ENCODE data around the gene KRTAP3-3. TPM values are rescaled to one million over a fixed set of nuclear protein-coding genes. Genes with fewer than 3 reads are reported as not detected.
"Not testable (repeated sequence)": the region's sequence is repeated elsewhere in the genome, so short reads cannot be mapped to it uniquely, and the experiment has no call there.

The KRTAP3-3 gene
- total RNA-seq (2014; rRNA removed; shearing (Covaris generic)): not detected in 2 replicates

DNA sequence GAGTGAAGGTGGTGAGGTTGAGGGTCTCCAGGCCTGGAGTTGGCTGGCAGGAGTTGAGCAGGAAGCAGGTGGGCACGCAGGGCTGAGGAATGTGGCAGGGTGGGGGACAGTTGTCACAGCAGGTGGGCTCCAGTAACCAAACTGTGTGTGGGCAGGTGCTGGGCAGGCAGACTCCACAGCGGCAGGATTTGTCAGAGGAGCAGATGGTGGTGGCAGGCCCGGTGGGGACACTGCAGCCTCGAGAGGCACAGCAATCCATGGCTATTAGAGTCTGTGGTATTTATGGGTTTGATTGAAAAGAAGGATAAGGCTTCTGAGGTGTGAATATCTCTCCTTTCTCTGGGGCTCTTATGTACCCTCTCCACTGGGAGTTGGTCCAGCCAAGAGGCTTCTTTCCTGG, at the start of gene KRTAP3-3:
Gene KRTAP3-3, minus strand, starts transcription at position 326 of the 400 bp plus-strand sequence. Its CDS starts 67 bp downstream, at position 259.
- DNase-seq (ENCODE audit: low spot score): no peak

DNA sequence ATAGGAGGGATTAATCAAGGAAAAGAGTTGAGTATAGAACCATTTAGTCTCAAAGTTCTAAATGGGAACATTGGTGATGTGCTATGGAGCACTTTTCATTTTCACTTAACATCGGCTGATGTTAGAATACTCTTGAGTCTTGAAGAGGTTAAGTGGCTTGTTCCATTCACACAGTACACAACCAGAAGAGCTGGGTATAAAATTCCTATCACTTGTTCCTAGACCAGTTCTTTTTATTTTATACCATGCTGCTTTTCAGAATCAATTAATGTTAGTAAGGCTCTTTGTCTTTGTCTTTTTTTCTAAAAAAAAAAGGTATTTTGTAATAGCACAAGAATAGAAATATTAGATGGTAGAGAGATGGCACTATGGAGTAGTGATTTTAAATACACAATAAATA, 49.0 kb upstream of the KRTAP3-3 start:
- no peak for DNase-seq (ENCODE audit: low spot score)

DNA sequence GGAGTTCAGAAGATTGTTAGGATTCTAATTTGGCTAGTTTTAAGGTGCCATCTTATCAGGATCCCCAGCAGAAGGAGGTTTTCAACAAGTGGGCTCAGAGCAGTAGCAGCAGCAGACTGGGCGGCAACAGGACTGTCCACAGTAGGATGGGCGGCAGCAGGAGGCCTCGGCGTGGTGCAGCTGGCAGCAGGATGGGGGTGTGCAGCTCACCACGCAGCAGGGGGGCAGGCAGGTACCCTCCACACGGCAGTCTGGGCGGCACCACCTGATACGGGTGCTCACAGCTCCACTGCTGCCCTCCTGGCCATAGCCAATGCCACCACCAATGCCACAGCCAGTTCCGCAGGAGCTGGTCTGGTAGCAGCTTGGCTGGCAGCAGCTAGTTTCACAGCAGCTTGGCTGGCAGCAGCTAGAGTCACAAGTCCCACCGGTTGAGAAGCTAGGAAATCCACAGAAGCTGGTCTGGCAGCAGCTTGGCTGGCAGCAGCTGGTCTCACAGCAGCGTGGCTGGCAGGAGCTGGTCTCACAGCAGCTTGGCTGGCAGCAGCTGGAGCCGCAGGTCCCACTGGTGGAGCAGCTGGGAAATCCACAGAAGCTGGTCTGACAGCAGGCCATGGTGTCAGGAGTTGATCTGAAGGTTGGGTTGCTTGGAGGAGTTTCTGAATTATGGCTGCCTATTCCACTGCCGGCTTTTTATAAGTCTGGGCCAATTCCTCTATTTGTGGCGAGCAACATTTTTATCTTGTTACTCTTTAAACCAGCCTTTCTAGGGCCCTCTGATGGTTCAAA, 47.0 kb upstream of the KRTAP3-3 start, which contains the start of gene KRTAP1-1:
Gene KRTAP1-1, minus strand, starts transcription at position 668 of the 789 bp plus-strand sequence. Its CDS starts 53 bp downstream, at position 615.
- DNase-seq (ENCODE audit: low spot score): not testable (repeated sequence)

DNA sequence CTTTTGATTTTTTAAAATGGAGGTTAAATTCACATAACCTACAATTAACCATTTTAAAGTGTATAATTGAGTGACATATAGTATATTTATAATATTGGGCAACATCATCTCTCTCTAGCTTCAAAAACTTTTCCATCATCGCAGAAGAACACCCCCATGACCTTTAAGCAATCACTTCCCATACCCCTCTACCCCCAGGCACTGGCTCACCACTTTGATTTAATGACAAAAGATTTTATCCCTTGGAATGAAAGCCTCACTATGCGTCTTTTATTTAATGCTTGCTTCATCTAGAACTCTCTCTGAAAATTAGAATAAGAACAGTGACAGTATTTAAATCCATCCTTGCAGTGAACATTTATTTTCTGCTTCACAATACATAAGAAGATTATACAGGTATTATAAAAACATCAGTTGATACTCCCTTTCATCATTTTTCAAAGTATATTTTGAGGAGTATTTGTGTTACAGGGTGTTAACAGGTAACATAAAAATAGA, 43.9 kb upstream of the KRTAP3-3 start:
- DNase-seq (ENCODE audit: low spot score): no peak

DNA sequence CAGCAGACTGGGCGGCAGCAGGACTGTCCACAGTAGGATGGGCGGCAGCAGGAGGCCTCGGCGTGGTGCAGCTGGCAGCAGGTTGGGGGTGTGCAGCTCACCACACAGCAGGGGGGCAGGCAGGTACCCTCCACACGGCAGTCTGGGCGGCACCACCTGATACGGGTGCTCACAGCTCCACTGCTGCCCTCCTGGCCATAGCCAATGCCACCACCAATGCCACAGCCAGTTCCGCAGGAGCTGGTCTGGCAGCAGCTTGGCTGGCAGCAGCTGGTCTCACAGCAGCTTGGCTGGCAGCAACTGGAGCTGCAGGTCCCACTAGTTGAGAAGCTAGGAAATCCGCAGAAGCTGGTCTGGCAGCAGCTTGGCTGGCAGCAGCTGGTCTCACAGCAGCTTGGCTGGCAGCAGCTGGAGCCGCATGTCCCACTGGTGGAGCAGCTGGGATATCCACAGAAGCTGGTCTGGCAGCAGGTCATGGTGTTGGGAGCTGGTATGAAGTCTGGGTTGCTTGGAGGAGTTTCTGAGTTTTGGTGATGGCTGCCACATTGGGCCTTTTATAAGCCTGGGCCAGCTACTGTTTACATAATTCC, 40.5 kb upstream of the KRTAP3-3 start, which contains the start of gene KRTAP1-3:
Gene KRTAP1-3, minus strand, starts transcription at position 529 of the 590 bp plus-strand sequence. Its CDS starts 53 bp downstream, at position 476.
- not testable (repeated sequence) for DNase-seq (ENCODE audit: low spot score)

DNA sequence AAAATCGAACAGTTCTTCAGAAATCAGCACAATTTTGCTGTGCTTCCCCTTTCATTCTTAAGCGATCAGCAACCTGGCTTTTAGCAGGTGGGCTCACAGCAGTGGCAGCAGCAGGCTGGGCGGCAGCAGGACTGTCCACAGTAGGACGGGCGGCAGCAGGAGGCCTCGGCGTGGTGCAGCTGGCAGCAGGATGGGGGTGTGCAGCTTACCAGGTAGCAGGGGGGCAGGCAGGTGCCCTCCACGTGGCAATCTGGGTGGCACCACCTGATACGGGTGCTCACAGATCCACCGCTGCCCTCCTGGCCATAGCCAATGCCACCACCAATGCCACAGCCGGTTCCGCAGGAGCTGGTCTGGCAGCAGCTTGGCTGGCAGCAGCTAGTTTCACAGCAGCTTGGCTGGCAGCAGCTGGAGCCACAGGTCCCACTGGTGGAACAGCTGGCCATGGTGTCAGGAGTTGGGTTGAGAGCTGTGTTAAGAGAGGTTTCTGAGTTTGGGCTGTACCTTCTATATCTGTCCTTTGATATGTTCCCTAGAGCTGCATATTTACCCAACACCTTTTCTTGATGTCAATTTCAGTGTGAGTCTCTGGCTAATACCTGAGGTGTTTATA, 35.8 kb upstream of the KRTAP3-3 start, which contains the start of gene KRTAP1-4:
Gene KRTAP1-4, minus strand, starts transcription at position 563 of the 613 bp plus-strand sequence. Its CDS starts 117 bp downstream, at position 446.
- no peak for DNase-seq (ENCODE audit: low spot score)

DNA sequence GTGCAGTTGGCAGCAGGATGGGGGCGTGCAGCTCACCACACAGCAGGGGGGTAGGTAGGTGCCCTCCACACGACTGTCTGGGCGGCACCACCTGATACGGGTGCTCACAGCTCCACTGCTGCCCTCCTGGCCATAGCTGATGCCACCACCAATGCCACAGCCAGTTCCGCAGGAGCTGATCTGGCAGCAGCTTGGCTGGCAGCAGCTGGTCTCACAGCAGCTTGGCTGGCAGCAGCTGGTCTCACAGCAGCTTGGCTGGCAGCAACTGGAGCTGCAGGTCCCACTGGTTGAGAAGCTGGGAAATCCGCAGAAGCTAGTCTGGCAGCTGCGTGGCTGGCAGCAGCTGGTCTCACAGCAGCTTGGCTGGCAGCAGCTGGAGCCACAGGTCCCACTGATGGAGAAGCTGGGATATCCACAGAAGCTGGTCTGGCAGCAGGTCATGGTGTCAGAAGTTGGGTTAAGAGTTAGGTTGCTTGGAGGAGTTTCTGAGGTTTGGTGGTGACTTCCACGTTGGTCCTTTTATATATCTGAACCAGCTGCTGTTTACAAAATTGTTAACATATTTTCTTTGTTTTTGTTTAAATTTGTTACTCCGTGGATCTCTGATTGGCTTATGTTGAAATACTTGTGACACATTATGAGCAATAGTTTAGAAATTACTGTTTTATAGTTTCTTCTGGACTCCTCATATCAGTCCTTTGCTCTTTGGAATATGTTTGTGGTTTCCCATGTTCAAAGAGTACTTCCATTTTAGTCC, 32.9 kb upstream of the KRTAP3-3 start, which contains the start of gene KRTAP1-5:
Gene KRTAP1-5, minus strand, starts transcription at position 494 of the 757 bp plus-strand sequence. Its CDS starts 53 bp downstream, at position 441.
- peak; percentile 83 for DNase-seq (ENCODE audit: low spot score)

DNA sequence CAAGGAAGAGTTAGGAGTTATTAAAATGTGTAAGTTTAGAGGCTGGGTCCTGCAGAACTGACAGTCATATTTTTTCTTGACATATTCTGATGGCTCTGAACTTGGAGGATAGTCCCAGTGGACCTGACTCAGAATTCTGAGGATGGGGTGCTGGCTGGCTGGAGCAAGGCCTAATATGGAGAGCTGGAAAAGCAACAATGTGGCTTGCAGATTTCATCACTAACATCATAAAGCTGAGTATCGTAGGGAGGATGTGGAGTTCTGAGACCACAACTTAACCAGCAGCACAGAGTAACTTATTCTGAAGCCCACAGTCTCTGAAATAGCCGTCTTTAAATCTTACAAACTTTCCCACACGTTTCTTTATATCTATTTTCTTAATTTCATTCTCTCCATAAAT, 30.7 kb upstream of the KRTAP3-3 start:
- DNase-seq (ENCODE audit: low spot score): no peak

DNA sequence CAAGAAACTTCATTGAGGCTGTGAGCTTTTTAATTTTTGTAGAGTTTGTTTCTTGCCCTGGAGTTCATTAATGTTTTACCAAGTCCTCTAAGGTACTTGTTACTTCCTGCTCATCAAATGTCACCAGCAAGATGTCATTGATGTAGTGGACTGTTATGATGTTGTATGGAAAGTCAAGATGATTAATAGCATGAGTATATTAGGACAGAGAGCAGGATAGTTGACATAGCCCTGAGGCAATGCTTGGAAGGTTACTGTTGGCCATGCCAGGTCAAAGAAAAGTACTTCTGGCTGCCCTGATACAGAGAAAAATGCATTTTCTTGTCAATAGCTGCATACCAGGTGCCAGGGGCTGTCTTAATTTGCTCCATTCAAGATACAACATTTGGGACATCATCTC, 26.4 kb upstream of the KRTAP3-3 start:
- DNase-seq (ENCODE audit: low spot score): no peak

DNA sequence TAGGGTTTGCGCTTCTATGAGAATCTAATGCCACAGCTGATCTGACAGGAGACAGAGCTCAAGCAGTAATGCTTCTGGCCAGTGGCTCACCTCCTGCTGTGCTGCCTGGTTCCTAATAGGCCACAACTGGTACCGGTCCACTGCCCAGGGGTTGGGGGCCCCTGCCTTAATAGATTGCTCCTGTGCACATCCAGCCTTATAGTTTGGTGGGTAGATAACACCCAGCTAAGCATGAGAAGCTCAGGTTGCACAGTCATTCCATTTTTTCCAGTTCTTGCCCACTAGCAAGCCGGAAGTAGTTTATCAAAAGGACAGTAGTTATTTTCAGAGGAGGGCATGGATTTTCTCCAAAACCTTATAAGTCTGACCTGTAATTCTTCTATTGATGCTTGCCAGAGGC, 25.5 kb upstream of the KRTAP3-3 start:
- DNase-seq (ENCODE audit: low spot score): no peak

DNA sequence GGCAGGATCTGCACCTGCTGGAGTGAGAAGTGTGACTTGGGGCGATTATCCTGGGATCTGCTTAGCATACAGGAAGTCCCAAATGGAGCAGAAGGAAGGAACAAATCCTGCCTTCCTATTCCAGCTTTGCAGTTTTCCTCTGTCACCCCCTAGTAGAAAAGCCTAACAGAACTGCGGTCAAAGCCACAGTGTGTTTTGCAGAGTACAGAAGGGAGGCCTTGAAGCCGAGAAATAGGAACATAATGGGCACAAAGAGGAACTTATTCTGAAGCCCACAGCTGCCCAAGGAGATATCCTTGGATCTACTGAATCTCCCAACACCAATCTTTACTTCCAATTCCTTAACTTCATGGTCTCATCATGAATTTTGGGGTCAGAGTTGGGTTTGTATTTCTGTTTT, 24.6 kb upstream of the KRTAP3-3 start:
- DNase-seq (ENCODE audit: low spot score): no peak

DNA sequence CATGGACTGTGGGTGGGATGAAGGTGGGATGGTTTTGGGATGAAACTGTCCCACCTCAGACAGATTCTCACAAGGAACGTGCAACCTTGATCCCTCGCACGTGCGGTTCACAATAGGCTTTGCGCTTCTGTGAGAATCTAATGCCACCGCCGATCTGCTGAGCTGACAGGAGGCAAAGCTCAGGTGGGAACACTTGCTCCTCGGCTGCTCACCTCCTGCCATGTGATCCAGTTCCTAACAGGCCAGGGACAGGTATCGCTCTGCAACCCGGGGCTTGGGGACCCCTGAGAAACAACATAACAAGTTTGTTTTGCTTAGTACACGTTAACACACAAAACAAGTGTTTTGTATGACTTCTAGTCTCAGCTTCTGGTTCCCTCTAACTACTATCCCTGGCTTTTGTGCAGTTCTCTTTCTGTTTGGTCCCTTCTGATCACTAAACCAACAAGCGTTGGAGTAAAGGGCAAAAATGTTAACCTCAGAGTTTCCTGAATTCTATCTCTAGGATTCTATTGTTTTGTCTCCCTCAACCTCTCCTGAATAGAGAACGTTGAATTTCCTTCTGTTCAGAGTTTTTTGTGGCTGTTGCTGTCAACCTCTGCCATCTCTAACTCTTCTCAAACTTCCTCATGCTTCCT, 22.7 kb upstream of the KRTAP3-3 start:
- no peak for DNase-seq (ENCODE audit: low spot score)

DNA sequence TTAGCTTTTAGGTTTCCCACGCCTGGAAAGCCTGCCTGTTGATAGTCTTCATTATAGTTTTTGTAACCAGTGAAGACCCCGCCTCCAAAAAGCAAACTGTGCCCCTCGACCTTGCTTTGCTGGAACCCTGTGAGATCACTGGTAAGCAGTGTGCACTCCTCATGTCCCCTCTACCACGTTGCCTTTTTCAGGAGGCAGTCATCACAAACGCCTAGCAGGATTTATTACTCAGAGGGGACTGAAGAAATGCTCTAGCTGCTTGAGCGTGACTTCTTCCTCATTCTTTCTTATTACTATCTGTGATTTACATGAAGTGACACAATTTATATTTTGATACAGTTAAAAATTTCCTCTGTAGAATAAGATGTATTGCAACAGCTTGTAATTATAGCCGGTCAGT, 21.5 kb upstream of the KRTAP3-3 start:
- no peak for DNase-seq (ENCODE audit: low spot score)

DNA sequence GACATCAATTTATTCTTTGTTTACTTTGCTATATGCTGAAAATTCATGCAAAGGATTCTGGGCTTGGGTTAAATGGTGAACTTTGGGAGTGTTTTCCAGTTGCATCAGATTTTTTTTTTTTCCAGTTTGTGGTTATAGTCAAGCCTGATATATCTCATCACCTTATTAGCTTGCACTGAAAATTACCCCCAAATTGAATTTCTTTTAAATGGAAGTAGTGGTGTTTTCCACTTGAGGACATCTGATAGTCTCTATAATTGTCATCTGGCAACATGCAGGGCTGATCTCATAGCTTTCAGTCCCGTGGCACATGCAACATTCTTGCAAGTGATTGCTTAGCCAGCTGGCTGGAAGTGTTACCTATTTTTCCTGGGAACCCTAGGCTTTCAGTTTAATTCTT, 19.6 kb upstream of the KRTAP3-3 start:
- DNase-seq (ENCODE audit: low spot score): peak; percentile 25

DNA sequence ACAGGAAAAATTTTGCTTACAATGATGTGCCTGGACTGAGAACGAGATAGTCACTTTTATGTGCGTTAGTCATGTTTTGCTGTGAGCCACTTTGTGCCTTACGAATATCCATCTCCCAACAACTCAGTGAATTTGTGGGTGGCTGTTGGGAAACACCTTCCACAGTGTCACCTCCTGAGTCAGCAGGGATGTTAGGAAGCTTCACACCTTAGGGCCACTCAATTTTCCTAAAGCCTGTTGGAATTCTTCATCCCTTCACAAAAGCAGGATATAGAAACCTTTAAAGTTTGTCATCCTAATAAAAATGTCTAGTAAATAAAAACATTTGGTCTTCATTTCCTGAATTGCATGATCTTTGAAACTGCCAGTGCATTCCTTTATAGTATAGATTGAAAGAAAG, 19.2 kb upstream of the KRTAP3-3 start:
- DNase-seq (ENCODE audit: low spot score): no peak

DNA sequence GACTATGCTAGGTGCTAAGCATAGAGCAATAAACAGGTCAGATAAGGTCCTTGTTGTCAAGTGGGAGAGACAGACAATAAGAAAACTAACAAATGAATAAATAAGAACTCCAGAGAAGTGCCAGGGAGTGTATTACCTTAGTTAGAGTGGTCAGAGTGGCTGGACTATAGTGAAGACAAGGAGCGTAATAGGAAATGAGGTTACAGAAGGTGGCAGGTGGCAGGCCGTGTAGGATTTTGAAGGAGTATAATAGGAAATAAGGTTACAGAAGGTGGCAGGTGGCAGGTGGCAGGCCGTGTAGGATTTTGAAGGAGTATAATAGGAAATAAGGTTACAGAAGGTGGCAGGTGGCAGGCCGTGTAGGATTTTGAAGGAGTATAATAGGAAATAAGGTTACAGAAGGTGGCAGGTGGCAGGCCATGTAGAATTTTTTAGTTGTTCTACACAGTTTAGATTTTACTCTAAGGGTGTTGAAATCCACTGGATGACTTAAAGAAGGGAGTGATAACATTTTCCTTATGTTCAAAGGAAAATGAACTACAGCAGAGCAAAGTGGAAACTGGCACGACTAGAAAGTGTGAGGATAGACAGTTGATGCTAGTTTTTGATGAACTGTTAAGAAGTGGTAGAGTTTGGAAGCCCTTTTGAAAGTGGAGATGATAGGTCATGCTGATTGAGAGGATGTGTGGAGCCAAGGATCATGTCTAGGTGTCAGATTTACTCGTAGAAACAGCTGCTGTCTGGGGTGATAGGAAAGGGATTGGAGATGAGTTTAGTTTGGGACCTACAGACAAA, 18.6 kb upstream of the KRTAP3-3 start:
- no peak for DNase-seq (ENCODE audit: low spot score)

DNA sequence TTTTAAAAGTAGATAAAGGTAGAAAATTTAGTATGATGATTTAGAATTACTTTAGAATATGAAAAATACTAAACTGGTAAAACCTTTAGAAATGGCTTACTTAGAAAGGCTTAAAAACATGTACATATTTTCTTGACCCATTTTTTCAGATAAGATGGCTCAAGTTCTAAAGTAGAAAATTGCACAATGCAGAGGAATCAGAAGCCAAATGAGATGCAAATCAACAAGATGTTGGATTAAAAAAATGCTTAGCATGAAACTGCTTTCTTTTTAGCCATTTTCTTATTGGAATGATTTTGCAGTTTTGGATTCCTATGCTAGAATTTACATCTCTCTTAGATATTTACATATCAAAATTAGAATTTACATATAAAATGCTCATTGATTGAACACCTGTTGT, 16.5 kb upstream of the KRTAP3-3 start:
- no peak for DNase-seq (ENCODE audit: low spot score)

DNA sequence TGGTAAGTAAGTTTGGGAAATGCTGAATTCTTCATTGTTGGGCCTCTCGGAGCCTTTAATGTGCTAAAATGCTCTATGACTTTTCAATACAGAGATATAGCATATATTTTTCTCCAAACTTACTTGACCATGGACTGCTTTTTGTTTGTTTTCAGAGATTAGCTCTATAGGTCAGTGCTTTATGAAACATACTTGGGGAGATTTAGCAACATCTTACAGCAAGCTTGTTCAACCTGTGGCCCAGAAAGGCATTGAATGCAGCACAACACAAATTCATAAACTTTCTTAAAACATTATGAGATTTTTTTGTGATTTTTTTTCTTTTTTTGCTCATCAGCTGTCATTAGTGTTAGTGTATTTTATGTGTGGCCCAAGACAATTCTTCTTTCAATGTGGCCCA, 16.0 kb upstream of the KRTAP3-3 start:
- DNase-seq (ENCODE audit: low spot score): no peak

DNA sequence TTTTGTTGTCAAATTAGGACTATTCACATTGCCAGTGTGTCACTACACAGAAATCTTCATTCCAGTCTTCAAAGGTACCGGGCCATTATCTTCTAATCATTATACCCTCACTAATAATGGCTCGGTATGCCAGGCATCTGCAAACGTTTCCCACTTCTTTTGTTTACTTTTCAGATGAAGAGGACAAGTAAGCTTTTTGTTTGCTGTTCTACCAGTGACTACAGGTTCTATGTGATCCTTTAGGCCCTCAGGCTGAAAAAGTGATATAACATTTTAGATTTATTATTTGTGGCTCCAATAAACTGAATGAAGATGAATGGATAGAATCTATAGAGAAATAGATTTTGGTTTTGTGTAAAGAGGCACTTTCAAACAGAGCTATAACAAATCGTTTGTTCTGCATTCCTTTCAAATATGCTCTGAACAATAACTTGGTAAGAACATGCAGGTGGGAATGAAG, 15.4 kb upstream of the KRTAP3-3 start:
- no peak for DNase-seq (ENCODE audit: low spot score)

DNA sequence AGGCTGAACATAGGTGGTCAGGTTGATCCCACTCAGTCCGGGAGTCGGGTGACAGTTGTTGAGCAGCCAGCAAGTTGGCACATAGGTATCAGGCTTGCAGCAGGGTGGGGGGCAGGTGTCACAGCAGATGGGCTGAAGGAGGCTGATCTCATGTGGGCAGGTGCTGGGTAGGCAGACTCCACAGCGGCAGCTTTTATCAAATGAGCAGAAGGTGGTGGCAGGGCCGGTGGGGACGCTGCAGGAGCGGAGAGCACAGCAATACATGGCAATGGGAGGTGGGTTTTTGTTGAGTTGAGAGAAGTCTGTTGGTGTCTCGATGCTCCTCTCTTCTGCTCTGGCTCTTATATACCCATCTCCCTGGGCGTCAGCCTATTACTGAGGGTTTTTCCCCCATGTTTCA, 14.8 kb upstream of the KRTAP3-3 start, which contains the start of gene KRTAP3-1:
Gene KRTAP3-1, minus strand, starts transcription at position 318 of the 400 bp plus-strand sequence. Its CDS starts 54 bp downstream, at position 264.
- no peak for DNase-seq (ENCODE audit: low spot score)

All from H4 (cell line).